HepG2 (cell line): Measurements from ENCODE around the gene PLK3. TPM values are rescaled to one million over a fixed set of nuclear protein-coding genes. Genes with fewer than 3 reads are reported as not detected.

Source experiments
- GFI1 ChIP-seq: sonication (generic); formaldehyde crosslinking; IDR thresholded peaks from 2 replicates; pipeline ENCODE4 v1.5.0; 2020; ENCODE audit warnings: missing genetic modification reagents, mild to moderate bottlenecking, borderline replicate concordance
- HDAC2 ChIP-seq: sonication (generic); formaldehyde crosslinking; IDR thresholded peaks from 2 replicates; pipeline ENCODE4 v1.4.0; 2020; ENCODE audit warnings: missing genetic modification reagents
- KAT8 ChIP-seq: IDR thresholded peaks from 2 replicates; pipeline ENCODE4 v1.6.1; 2016; ENCODE audit warnings: missing genetic modification reagents, missing compliant biosample characterization
- NFAT5 ChIP-seq: sonication (generic); formaldehyde crosslinking; IDR thresholded peaks from 2 replicates; pipeline ENCODE4 v1.4.0; 2020; ENCODE audit warnings: missing genetic modification reagents
- PHF5A ChIP-seq: IDR thresholded peaks from one replicate; pipeline ENCODE4 v1.6.1; 2018; ENCODE audit warnings: low read depth, missing genetic modification reagents; ENCODE audit not compliant: unreplicated experiment
- SMC3 ChIP-seq: IDR thresholded peaks from 2 replicates; pipeline ENCODE4 v1.6.1; 2011; ENCODE audit warnings: low read length, improper control_type of control experiment
- SNAPC2 ChIP-seq: sonication (generic); formaldehyde crosslinking; IDR thresholded peaks from 2 replicates; pipeline ENCODE4 v1.8.1; 2022; ENCODE audit warnings: mild to moderate bottlenecking, missing genetic modification reagents
- SP1 ChIP-seq, 2 experiments: fragments of 450-650 bp in 1 of 2; sonication (generic) in 1 of 2; formaldehyde crosslinking in 1 of 2; IDR thresholded peaks; 2 replicates each; pipeline versions ENCODE4 v1.4.0 to v1.6.1; 2016 to 2020; ENCODE audit warnings: missing genetic modification reagents in 1 of 2
- TAF1 ChIP-seq: sonication (generic); formaldehyde crosslinking; IDR thresholded peaks from 2 replicates; pipeline ENCODE4 v1.4.0; 2020; ENCODE audit warnings: missing genetic modification reagents
- TIGD3 ChIP-seq: sonication (generic); formaldehyde crosslinking; IDR thresholded peaks from 2 replicates; pipeline ENCODE4 v1.5.1; 2020; ENCODE audit warnings: mild to moderate bottlenecking, missing genetic modification reagents, borderline replicate concordance
- XBP1 ChIP-seq: sonication (generic); formaldehyde crosslinking; IDR thresholded peaks from 2 replicates; pipeline ENCODE4 v1.5.0; 2020; ENCODE audit warnings: missing genetic modification reagents
- ZKSCAN5 ChIP-seq: sonication (generic); formaldehyde crosslinking; IDR thresholded peaks from 2 replicates; pipeline ENCODE4 v1.5.1; 2020; ENCODE audit warnings: mild to moderate bottlenecking, missing genetic modification reagents
- ZNF354B ChIP-seq: sonication (generic); formaldehyde crosslinking; IDR thresholded peaks from 2 replicates; pipeline ENCODE4 v1.8.0; 2022; ENCODE audit warnings: mild to moderate bottlenecking, missing genetic modification reagents
- ZNF460 ChIP-seq: sonication (generic); formaldehyde crosslinking; IDR thresholded peaks from 2 replicates; pipeline ENCODE4 v1.5.1; 2020; ENCODE audit warnings: missing genetic modification reagents, mild to moderate bottlenecking, borderline replicate concordance
- ZNF543 ChIP-seq: sonication (generic); formaldehyde crosslinking; IDR thresholded peaks from 2 replicates; pipeline ENCODE4 v1.4.0; 2020; ENCODE audit warnings: mild to moderate bottlenecking, missing genetic modification reagents
- ZNF615 ChIP-seq: sonication (generic); formaldehyde crosslinking; IDR thresholded peaks from 2 replicates; pipeline ENCODE4 v1.5.0; 2020; ENCODE audit warnings: mild to moderate bottlenecking, missing genetic modification reagents, borderline replicate concordance
- ZSCAN31 ChIP-seq: sonication (generic); formaldehyde crosslinking; IDR thresholded peaks from 2 replicates; pipeline ENCODE4 v1.5.0; 2020; ENCODE audit warnings: low read depth, mild to moderate bottlenecking, missing genetic modification reagents
- ZUFSP ChIP-seq: sonication (generic); formaldehyde crosslinking; IDR thresholded peaks from 2 replicates; pipeline ENCODE4 v1.9.0; 2021; ENCODE audit warnings: missing genetic modification reagents, mild to moderate bottlenecking, borderline replicate concordance
- polyA plus RNA-seq, 8 experiments: library from polyadenylated mRNA; depleted of rRNA in 3 of 8; stranded (reverse) in 7 of 8; unstranded in 1 of 8; fragments of >200 nt; fragmentation: Illumina TruSeq in 4 of 8; extraction: Trizol in 4 of 8; gene quantifications; 2 replicates each; pipeline versions ENCODE4 v1.2.1 to v1.2.3, GENCODE V29; 2011 to 2016; ENCODE audit warnings: low read depth in 4 of 8, missing spikeins in 1 of 8, mixed read lengths in 1 of 8; ENCODE audit not compliant: insufficient read depth in 1 of 8
- total RNA-seq, 5 experiments: library from RNA; depleted of rRNA; stranded (reverse); fragments of >200 nt; fragmentation: Illumina TruSeq; extraction: Trizol; gene quantifications; 2 replicates each; pipeline ENCODE4 v1.2.3, GENCODE V29; 2016; ENCODE audit warnings: low read depth in 1 of 5
- TF ChIP-seq, protein P1 (sequence below): sonication (generic); formaldehyde crosslinking; IDR thresholded peaks from 2 replicates; pipeline ENCODE4 v1.5.0; 2020; ENCODE audit warnings: mild to moderate bottlenecking, missing genetic modification reagents, moderate library complexity

Gene PLK3
- total and polyA plus RNA-seq, 2 of the 13 experiments (the other 11 are each of a cell fraction or from before 2014, with no cell fraction given), result 9.8 to 16.9 TPM

DNA sequence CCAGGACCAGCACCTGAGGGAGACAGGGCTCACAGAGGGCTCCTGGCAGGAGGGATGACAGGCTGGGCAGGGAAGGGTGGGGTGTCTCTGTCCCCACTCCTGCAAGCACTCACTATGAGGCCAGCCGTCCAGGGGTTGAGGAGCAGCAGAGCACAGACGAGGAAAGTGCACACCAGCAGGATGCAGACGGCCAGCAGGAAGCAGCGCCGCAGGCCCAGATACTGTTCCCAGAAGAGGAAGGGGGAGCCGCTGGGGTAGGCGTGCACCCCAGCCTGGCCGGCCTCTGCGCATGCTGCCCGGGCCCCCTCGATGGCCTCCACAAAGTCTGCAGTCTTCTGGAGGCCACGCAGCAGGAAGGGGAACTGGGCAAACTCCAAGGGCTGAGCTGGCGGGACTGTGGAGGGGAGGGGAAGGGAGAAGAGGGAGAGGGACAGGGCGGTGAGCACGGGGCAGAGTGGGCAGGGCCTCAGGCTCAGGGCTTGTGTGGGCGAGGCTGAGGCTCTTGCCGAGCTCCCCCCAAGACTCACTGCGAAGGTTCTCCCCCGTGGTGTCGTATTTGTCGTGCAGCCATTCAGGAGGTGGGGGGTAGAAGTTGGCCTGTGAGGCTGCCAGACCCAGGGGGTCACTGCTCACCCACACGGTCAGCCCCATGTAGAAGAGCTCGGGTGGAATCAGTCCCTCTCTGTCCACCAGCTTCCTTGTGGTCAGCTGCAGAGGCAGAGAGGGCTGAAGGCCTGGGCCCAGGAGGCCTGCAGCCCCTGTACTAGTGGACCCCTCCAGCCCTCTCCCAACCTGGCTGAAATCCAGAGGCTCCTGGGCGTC lies 26.4 kb downstream of the PLK3 start (continued):
- TF ChIP-seq SP1 (IDR thresholded peaks at IDR 0.05) (no peak), SP1 (CRISPR knock-in tag; IDR thresholded peaks at IDR 0.05) (no peak), GFI1 (CRISPR knock-in tag) (no peak), ZNF615 (CRISPR knock-in tag) (no peak), SNAPC2 (CRISPR knock-in tag) (no peak), PHF5A (CRISPR knock-in tag) (no peak), NFAT5 (CRISPR knock-in tag) (no peak), ZSCAN31 (CRISPR knock-in tag) (peak; percentile 60; the same call in 1 of the 2 replicates), HDAC2 (peak; percentile 53), SMC3 (no peak), XBP1 (CRISPR knock-in tag) (no peak), ZNF543 (CRISPR knock-in tag) (peak; percentile 100), TAF1 (CRISPR knock-in tag) (peak; percentile 58; the same call in 1 of the 2 replicates), TIGD3 (CRISPR knock-in tag) (peak; percentile 67; the same call in 1 of the 2 replicates), ZKSCAN5 (CRISPR knock-in tag) (peak; percentile 60; the same call in 1 of the 2 replicates), ZUFSP (CRISPR knock-in tag) (no peak), KAT8 (peak; percentile 47), ZNF460 (CRISPR knock-in tag) (peak; percentile 53; the same call in 1 of the 2 replicates), ZNF354B (CRISPR knock-in tag) (no peak)
- TF ChIP-seq, protein P1, sequence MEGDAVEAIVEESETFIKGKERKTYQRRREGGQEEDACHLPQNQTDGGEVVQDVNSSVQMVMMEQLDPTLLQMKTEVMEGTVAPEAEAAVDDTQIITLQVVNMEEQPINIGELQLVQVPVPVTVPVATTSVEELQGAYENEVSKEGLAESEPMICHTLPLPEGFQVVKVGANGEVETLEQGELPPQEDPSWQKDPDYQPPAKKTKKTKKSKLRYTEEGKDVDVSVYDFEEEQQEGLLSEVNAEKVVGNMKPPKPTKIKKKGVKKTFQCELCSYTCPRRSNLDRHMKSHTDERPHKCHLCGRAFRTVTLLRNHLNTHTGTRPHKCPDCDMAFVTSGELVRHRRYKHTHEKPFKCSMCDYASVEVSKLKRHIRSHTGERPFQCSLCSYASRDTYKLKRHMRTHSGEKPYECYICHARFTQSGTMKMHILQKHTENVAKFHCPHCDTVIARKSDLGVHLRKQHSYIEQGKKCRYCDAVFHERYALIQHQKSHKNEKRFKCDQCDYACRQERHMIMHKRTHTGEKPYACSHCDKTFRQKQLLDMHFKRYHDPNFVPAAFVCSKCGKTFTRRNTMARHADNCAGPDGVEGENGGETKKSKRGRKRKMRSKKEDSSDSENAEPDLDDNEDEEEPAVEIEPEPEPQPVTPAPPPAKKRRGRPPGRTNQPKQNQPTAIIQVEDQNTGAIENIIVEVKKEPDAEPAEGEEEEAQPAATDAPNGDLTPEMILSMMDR, result no peak; the same call in 1 of the 2 replicates
